OCI-LY1 (cell line): Measurements from ENCODE around the gene MYRF.

ENCODE experiments used
- H2AFZ ChIP-seq: fragments of 200-600 bp; sonication (generic), shearing (Covaris generic); 2 replicates; pipeline ENCODE4 v1.6.0; 2014; ENCODE audit warnings: antibody characterized with exemption, mild to moderate bottlenecking, low read length
- H3F3A ChIP-seq: fragments of 200-600 bp; sonication (generic), shearing (Covaris generic); 2 replicates; pipeline ENCODE4 v1.6.0; 2014; ENCODE audit warnings: mild to moderate bottlenecking, antibody characterized with exemption, low read length, moderate library complexity; ENCODE audit not compliant: insufficient read depth
- H3K27ac ChIP-seq: fragments of 200-600 bp; sonication (generic); 2 replicates; pipeline ENCODE4 v1.5.1; 2014; ENCODE audit warnings: low read length, mixed run types, mild to moderate bottlenecking, low read depth; ENCODE audit not compliant: poor library complexity, severe bottlenecking
- H3K27me3 ChIP-seq: fragments of 200-600 bp; sonication (generic); 2 replicates; pipeline ENCODE4 v1.6.0; 2014; ENCODE audit warnings: antibody characterized with exemption, mild to moderate bottlenecking, low read length, moderate library complexity; ENCODE audit not compliant: insufficient read depth
- H3K36me3 ChIP-seq: fragments of 200-600 bp; sonication (generic); 2 replicates; pipeline ENCODE4 v1.6.1; 2014; ENCODE audit warnings: mild to moderate bottlenecking, antibody characterized with exemption, low read length, moderate library complexity, mixed read lengths; ENCODE audit not compliant: insufficient read depth
- H3K4me1 ChIP-seq: fragments of 200-600 bp; sonication (generic); 2 replicates; pipeline ENCODE4 v1.5.1; 2014; ENCODE audit warnings: mild to moderate bottlenecking, low read length, moderate library complexity; ENCODE audit not compliant: insufficient read depth, severe bottlenecking
- H3K4me2 ChIP-seq: fragments of 200-600 bp; sonication (generic), shearing (Covaris generic); 2 replicates; pipeline ENCODE4 v1.6.1; 2014; ENCODE audit warnings: low read length
- H3K4me3 ChIP-seq: fragments of 200-600 bp; sonication (generic); 2 replicates; pipeline ENCODE4 v1.5.1; 2014; ENCODE audit warnings: low read length, low read depth, mild to moderate bottlenecking, mixed read lengths; ENCODE audit not compliant: poor library complexity, severe bottlenecking
- H3K79me2 ChIP-seq: fragments of 200-600 bp; shearing (Covaris generic); 2 replicates; pipeline ENCODE4 v1.6.1; 2016; ENCODE audit warnings: mixed run types, low read length, mixed read lengths; ENCODE audit not compliant: insufficient read depth
- H3K9ac ChIP-seq: fragments of 200-600 bp; sonication (generic), shearing (Covaris generic); 2 replicates; pipeline ENCODE4 v1.6.1; 2014; ENCODE audit warnings: mild to moderate bottlenecking, low read length, mixed read lengths
- H3K9me2 ChIP-seq: fragments of 200-600 bp; sonication (generic), shearing (Covaris generic); 2 replicates; pipeline ENCODE4 v1.6.1; 2014; ENCODE audit warnings: low read depth, mild to moderate bottlenecking, low read length, mixed read lengths
- H3K9me3 ChIP-seq: fragments of 200-600 bp; shearing (Covaris generic); 2 replicates; pipeline ENCODE4 v1.6.1; 2014; ENCODE audit warnings: low read length, mixed read lengths
- H4K20me1 ChIP-seq: fragments of 200-600 bp; sonication (generic), shearing (Covaris generic); 2 replicates; pipeline ENCODE4 v1.6.0; 2016; ENCODE audit warnings: mild to moderate bottlenecking, low read length; ENCODE audit not compliant: insufficient read depth
- CTCF ChIP-seq: fragments of 200-600 bp; sonication (generic), shearing (Covaris generic); IDR thresholded peaks from 2 replicates; pipeline ENCODE4 v1.5.1; 2017; ENCODE audit warnings: mild to moderate bottlenecking, antibody characterized with exemption, low read length, moderate library complexity, mixed read lengths
- EZH2 ChIP-seq: fragments of 200-600 bp; sonication (generic), shearing (Covaris generic); IDR thresholded peaks from 2 replicates; pipeline ENCODE4 v1.8.0; 2017; ENCODE audit warnings: borderline replicate concordance, mixed run types, mild to moderate bottlenecking, antibody characterized with exemption, low read length, moderate library complexity, mixed read lengths

MYRF gene

GRCh38 chr11:61733120-61733978 lies 19.1 kb upstream of the MYRF start:
- no peaks in the 10 kb centered on the region for H3K79me2 ChIP-seq
- H3K36me3 ChIP-seq, result no peaks in the 10 kb centered on the region
- TF ChIP-seq EZH2 (no peak), CTCF (peak; percentile 97)
- H3K9me3 ChIP-seq, result no peaks in the 10 kb centered on the region
- H2AFZ ChIP-seq, result no peak overlapping the region
- no peaks in the 10 kb centered on the region for H3K9me2 ChIP-seq
- no peaks in the 10 kb centered on the region for H3K27me3 ChIP-seq
- H3K4me2 ChIP-seq, result no peak overlapping the region
- no peaks in the 10 kb centered on the region for H4K20me1 ChIP-seq
- no peak overlapping the region for H3K27ac ChIP-seq
- H3K4me3 ChIP-seq, result no peak overlapping the region
- no peak overlapping the region for H3K9ac ChIP-seq
- H3F3A ChIP-seq, result no peaks in the 10 kb centered on the region
- H3K4me1 ChIP-seq, result no peaks in the 10 kb centered on the region

- Histone ChIP-seq H3K27me3 (no peaks in the 10 kb centered on the region), H3K79me2 (no peaks in the 10 kb centered on the region), H2AFZ (no peak overlapping the region), H4K20me1 (no peaks in the 10 kb centered on the region), H3K4me1 (no peaks in the 10 kb centered on the region), H3K9me3 (no peaks in the 10 kb centered on the region), H3K27ac (no peak overlapping the region), H3K4me2 (no peak overlapping the region), H3K4me3 (no peak overlapping the region), H3F3A (no peaks in the 10 kb centered on the region), H3K36me3 (no peaks in the 10 kb centered on the region), H3K9ac (no peak overlapping the region), H3K9me2 (no peaks in the 10 kb centered on the region)
- TF ChIP-seq EZH2 (no peak), CTCF (no peak)
Measured at GRCh38 chr11:61734767-61735166, 17.7 kb upstream of the MYRF start.

GRCh38 chr11:61735391-61735790 lies 17.0 kb upstream of the MYRF start:
- no peak for TF ChIP-seq CTCF
- no peak for TF ChIP-seq EZH2
- no peak overlapping the region for H2AFZ ChIP-seq
- no peaks in the 10 kb centered on the region for H3K9me2 ChIP-seq
- no peaks in the 10 kb centered on the region; the same call in 1 of the 2 replicates for H3K27me3 ChIP-seq
- no peak overlapping the region for H3K4me2 ChIP-seq
- no peaks in the 10 kb centered on the region for H3K9me3 ChIP-seq
- no peak overlapping the region for H3K4me3 ChIP-seq
- no peaks in the 10 kb centered on the region for H4K20me1 ChIP-seq
- H3F3A ChIP-seq, result no peaks in the 10 kb centered on the region
- H3K36me3 ChIP-seq, result no peaks in the 10 kb centered on the region
- H3K4me1 ChIP-seq, result no peaks in the 10 kb centered on the region
- no peaks in the 10 kb centered on the region for H3K79me2 ChIP-seq
- no peak overlapping the region for H3K27ac ChIP-seq
- H3K9ac ChIP-seq, result no peak overlapping the region
